ENCODE measurements around the gene TC2N.

DNA sequence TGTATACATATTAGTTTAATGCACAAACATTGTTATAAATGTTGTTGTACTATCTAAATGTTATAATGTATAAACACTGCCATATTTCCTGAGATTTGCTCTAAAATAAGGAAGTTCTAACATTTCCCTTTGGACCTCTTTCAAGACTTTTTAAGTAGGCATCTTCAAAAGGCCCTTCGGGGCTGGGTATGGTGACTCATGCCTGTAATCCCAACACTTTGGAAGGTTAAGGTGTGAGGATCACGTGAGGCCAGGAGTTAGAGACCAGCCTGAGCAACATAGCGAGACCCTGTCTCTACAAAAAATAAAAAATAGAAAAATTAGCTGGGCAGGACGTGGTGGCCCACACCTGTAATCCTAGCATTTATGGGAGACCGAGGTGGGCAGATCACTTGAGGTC lies 44.7 kb upstream of the TC2N start:
- TF ChIP-seq POLR2AphosphoS5 (IDR thresholded peaks at IDR 0.05; ENCODE audit: insufficient read depth in 1 of 2, low read depth in 1 of 2): no peak
- TF ChIP-seq, protein P1, sequence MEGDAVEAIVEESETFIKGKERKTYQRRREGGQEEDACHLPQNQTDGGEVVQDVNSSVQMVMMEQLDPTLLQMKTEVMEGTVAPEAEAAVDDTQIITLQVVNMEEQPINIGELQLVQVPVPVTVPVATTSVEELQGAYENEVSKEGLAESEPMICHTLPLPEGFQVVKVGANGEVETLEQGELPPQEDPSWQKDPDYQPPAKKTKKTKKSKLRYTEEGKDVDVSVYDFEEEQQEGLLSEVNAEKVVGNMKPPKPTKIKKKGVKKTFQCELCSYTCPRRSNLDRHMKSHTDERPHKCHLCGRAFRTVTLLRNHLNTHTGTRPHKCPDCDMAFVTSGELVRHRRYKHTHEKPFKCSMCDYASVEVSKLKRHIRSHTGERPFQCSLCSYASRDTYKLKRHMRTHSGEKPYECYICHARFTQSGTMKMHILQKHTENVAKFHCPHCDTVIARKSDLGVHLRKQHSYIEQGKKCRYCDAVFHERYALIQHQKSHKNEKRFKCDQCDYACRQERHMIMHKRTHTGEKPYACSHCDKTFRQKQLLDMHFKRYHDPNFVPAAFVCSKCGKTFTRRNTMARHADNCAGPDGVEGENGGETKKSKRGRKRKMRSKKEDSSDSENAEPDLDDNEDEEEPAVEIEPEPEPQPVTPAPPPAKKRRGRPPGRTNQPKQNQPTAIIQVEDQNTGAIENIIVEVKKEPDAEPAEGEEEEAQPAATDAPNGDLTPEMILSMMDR (IDR thresholded peaks at IDR 0.05): no peak
